ENCODE results near the gene LBX2. TPM values are rescaled to one million over a fixed set of nuclear protein-coding genes. Genes with fewer than 3 reads are reported as not detected.

The LBX2 gene
- total and polyA plus RNA-seq, 9 of the 15 experiments (the other 6 are each of a cell fraction or from before 2014, with no cell fraction given) = 0.39 to 6.2 (median 1.8) TPM; not detected in 1

DNA sequence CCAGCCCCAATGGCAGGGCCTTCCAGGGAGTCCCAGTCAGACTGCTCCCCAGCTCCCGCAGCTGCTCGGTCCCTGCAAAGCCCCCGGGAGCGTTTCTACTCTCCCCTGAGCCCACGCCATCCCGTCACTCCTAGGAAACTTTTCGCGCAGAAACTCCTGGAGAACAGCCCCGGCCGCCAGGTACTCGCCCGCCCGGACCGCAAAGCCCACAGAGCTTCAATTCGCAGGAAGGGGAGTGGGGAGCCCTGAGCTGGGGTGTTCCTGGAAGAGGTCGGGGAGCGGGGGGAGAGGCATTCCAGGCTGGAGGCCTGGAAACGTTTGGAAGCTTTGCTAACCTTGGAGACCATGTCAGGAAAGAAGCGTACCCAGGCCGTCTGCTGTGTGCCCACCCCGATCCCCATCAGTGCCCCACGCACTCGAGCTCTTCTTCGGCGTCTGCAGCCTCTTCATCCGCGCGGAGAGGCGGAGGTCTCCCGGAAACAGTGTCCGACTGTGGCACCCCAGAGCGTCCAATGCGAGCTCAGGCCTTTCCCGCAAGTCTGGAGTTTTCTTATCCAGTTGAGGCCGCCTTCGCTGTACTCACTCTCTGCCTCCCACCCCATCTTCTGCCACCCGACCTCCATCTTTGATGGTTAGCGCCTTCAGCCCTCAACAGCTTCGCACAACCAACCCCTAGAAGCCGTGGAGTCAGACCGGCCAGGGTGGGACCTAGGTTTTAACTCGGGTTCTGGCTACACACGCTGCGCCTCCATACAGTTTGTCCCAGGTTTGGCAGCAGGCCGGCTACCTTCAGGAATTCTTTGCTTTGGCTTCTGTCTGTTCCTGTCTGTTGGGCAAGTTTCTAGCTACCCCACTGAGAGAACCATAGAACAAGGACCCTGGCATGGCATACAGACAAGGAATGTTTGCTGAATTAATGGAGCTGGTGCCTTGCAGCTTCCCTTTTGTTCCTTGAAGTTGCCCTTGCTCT, 4.4 kb upstream of the LBX2 start (continued):
- TF ChIP-seq, protein P1, sequence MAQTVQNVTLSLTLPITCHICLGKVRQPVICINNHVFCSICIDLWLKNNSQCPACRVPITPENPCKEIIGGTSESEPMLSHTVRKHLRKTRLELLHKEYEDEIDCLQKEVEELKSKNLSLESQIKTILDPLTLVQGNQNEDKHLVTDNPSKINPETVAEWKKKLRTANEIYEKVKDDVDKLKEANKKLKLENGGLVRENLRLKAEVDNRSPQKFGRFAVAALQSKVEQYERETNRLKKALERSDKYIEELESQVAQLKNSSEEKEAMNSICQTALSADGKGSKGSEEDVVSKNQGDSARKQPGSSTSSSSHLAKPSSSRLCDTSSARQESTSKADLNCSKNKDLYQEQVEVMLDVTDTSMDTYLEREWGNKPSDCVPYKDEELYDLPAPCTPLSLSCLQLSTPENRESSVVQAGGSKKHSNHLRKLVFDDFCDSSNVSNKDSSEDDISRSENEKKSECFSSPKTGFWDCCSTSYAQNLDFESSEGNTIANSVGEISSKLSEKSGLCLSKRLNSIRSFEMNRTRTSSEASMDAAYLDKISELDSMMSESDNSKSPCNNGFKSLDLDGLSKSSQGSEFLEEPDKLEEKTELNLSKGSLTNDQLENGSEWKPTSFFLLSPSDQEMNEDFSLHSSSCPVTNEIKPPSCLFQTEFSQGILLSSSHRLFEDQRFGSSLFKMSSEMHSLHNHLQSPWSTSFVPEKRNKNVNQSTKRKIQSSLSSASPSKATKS (CRISPR knock-in tag; IDR thresholded peaks at IDR 0.05) = no peak
- TF ChIP-seq TOE1 (IDR thresholded peaks at IDR 0.05; ENCODE audit: borderline replicate concordance) (0 out of 2 replicates have a peak, but pooled peaks have one; percentile 10), TOE1 (CRISPR knock-in tag; IDR thresholded peaks at IDR 0.05; ENCODE audit: borderline replicate concordance, low read depth) (no peak), ZNF324 (CRISPR knock-in tag; IDR thresholded peaks at IDR 0.05) (0 out of 2 replicates have a peak, but pooled peaks have one; percentile 37), CBFB (CRISPR knock-in tag; IDR thresholded peaks at IDR 0.05) (0 out of 2 replicates have a peak, but pooled peaks have one; percentile 2), HDAC8 (tag; IDR thresholded peaks at IDR 0.05) (no peak), TCF3 (CRISPR knock-in tag; IDR thresholded peaks at IDR 0.05) (no peak), SIRT6 (IDR thresholded peaks at IDR 0.05; ENCODE audit: low read depth, low read length) (no peak), GTF2E2 (tag; IDR thresholded peaks at IDR 0.05) (peak; percentile 55), CEBPB (tag; IDR thresholded peaks at IDR 0.05) (no peak), KAT2B (IDR thresholded peaks at IDR 0.05; ENCODE audit: low read depth, low read length) (no peak), ZEB2 (IDR thresholded peaks at IDR 0.05) (no peak), ZSCAN29 (IDR thresholded peaks at IDR 0.05) (no peak), TAF1 (IDR thresholded peaks at IDR 0.05; ENCODE audit: control insufficient read depth, extremely low read depth, insufficient read depth, low read length, severe bottlenecking) (peak; percentile 7), SUPT5H (IDR thresholded peaks at IDR 0.05) (no peak), BHLHE40 (IDR thresholded peaks at IDR 0.05; ENCODE audit: low read length) (0 out of 2 replicates have a peak, but pooled peaks have one; percentile 4), POLR2AphosphoS5 (IDR thresholded peaks at IDR 0.05; ENCODE audit: control insufficient read depth, insufficient read depth, low read depth, low read length) (peak; percentile 35; the same call in 1 of the 2 replicates)
- TF ChIP-seq, protein P2, sequence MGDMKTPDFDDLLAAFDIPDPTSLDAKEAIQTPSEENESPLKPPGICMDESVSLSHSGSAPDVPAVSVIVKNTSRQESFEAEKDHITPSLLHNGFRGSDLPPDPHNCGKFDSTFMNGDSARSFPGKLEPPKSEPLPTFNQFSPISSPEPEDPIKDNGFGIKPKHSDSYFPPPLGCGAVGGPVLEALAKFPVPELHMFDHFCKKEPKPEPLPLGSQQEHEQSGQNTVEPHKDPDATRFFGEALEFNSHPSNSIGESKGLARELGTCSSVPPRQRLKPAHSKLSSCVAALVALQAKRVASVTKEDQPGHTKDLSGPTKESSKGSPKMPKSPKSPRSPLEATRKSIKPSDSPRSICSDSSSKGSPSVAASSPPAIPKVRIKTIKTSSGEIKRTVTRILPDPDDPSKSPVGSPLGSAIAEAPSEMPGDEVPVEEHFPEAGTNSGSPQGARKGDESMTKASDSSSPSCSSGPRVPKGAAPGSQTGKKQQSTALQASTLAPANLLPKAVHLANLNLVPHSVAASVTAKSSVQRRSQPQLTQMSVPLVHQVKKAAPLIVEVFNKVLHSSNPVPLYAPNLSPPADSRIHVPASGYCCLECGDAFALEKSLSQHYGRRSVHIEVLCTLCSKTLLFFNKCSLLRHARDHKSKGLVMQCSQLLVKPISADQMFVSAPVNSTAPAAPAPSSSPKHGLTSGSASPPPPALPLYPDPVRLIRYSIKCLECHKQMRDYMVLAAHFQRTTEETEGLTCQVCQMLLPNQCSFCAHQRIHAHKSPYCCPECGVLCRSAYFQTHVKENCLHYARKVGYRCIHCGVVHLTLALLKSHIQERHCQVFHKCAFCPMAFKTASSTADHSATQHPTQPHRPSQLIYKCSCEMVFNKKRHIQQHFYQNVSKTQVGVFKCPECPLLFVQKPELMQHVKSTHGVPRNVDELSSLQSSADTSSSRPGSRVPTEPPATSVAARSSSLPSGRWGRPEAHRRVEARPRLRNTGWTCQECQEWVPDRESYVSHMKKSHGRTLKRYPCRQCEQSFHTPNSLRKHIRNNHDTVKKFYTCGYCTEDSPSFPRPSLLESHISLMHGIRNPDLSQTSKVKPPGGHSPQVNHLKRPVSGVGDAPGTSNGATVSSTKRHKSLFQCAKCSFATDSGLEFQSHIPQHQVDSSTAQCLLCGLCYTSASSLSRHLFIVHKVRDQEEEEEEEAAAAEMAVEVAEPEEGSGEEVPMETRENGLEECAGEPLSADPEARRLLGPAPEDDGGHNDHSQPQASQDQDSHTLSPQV (IDR thresholded peaks at IDR 0.05) = peak; percentile 36; the same call in 1 of the 2 replicates

Measured in K562 (cell line).